ENCODE results near the gene CFAP57. TPM values are rescaled to one million over a fixed set of nuclear protein-coding genes. Genes with fewer than 3 reads are reported as not detected.

CFAP57 gene
- total RNA-seq, 4 donors from 2014 or later, result 0.12 to 0.46 TPM; not detected in 2

DNA sequence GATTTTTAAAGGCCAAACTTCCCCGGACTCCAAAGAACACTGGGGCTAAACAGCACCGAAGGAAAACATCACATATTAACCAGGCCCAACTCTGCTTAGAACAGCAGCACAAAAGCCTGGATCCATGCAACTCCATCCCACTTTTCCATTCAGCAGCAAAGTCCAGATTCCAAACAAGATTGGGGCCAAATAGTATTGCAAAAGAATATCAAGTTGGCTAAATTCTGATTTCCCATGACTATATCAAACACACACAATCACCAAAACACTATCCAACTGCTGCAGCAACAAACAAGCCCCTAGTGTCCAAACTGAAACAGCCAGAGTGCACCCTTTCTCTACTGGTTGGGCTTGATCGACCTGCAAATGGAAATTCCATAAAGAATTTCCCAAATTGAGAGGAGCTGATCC lies 78.2 kb downstream of the CFAP57 start:
- DNase-seq (ENCODE audit: low spot score) (no peak), ATAC-seq (ENCODE audit: low FRiP score) (no peak)
- TF ChIP-seq, protein P1, sequence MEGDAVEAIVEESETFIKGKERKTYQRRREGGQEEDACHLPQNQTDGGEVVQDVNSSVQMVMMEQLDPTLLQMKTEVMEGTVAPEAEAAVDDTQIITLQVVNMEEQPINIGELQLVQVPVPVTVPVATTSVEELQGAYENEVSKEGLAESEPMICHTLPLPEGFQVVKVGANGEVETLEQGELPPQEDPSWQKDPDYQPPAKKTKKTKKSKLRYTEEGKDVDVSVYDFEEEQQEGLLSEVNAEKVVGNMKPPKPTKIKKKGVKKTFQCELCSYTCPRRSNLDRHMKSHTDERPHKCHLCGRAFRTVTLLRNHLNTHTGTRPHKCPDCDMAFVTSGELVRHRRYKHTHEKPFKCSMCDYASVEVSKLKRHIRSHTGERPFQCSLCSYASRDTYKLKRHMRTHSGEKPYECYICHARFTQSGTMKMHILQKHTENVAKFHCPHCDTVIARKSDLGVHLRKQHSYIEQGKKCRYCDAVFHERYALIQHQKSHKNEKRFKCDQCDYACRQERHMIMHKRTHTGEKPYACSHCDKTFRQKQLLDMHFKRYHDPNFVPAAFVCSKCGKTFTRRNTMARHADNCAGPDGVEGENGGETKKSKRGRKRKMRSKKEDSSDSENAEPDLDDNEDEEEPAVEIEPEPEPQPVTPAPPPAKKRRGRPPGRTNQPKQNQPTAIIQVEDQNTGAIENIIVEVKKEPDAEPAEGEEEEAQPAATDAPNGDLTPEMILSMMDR (IDR thresholded peaks at IDR 0.05), result no peak

DNA sequence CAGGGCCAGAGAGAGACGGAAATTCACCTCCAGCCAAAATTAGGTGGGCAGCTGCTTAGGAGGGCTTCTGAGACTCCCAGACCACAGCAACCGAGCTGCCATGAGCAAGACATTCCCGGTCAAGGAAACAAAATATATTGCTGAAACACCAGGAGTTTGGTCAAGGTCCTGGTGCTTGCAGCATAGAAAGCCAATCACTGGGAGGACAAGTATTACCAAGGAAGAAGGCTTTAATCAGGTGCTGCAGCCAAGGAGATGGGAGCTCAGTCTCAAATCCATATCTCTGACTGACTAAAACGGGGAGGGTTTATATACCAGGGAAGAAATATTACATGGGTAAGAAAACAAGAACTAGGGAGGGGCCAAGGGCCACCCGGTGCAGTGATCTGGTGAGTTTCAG lies 78.9 kb downstream of the CFAP57 start:
- TF ChIP-seq, protein P1 (IDR thresholded peaks at IDR 0.05), result no peak
- DNase-seq (ENCODE audit: low spot score) (no peak), ATAC-seq (ENCODE audit: low FRiP score) (no peak)

DNA sequence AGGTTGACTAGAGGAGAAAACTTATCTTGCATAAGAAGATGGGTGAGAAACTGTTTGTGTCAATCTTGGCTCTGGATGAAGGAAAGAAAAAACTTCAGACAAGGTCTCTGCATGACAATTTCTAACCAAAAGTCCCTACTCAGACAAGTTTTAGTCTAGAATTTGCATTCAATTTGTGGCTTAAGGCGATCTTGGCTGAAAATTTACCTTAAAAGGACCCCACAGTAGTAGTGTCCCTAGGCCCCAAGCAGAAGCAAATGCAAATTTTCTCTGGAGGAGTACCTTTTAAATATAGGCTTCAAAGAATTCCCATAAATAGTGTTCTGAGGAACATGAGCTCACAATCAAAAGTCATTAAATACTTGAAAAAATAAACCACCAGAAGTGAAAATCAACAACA lies 80.1 kb downstream of the CFAP57 start:
- DNase-seq (ENCODE audit: low spot score) (no peak), ATAC-seq (ENCODE audit: low FRiP score) (no peak)
- TF ChIP-seq, protein P1 (IDR thresholded peaks at IDR 0.05), result no peak

DNA sequence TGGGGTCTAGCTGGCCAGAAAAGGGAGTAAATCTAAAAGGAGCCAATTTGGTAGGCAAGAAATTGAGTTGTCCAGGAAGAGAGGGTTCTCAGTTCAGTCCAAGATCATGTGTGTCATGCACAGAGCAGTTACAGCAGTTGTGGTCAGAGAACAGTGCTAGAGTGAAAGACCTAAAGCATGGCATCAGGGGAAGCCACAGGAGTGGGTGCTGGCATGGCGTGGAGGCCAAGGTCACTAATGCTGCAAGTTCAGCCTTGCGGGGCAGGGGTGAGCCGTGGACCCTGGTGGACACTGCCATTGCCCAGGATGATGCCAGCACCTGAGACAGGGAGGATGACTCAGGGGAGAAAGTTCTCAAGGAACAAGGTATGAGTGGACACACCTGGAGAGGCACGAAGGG lies 81.0 kb downstream of the CFAP57 start:
- TF ChIP-seq, protein P1 (IDR thresholded peaks at IDR 0.05), result no peak
- DNase-seq (ENCODE audit: low spot score), result no peak

DNA sequence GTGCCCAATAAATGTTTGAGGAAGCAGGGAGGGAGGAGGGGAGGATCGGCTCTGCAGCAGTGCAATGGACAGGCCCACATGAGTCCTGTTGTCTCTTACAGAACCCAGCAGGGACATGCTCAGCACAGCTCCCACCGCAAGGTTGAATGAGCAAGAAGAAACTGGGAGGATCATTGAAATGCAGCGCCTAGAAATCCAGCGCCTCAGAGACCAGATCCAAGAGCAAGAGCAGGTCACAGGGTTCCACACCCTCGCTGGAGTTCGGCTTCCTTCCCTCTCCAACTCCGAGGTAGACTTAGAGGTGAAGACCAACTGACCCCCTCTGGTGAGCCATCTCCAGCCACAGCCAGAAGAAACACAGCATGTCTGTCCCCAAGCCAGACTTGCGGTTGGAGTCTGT lies 81.7 kb downstream of the CFAP57 start:
- ATAC-seq (ENCODE audit: low FRiP score) (no peak), DNase-seq (ENCODE audit: low spot score) (no peak)
- TF ChIP-seq, protein P1 (IDR thresholded peaks at IDR 0.05), result no peak

More for the DNA sequence above, 81.0 kb downstream of the CFAP57 start:
- ATAC-seq (ENCODE audit: low FRiP score), result no peak

DNA sequence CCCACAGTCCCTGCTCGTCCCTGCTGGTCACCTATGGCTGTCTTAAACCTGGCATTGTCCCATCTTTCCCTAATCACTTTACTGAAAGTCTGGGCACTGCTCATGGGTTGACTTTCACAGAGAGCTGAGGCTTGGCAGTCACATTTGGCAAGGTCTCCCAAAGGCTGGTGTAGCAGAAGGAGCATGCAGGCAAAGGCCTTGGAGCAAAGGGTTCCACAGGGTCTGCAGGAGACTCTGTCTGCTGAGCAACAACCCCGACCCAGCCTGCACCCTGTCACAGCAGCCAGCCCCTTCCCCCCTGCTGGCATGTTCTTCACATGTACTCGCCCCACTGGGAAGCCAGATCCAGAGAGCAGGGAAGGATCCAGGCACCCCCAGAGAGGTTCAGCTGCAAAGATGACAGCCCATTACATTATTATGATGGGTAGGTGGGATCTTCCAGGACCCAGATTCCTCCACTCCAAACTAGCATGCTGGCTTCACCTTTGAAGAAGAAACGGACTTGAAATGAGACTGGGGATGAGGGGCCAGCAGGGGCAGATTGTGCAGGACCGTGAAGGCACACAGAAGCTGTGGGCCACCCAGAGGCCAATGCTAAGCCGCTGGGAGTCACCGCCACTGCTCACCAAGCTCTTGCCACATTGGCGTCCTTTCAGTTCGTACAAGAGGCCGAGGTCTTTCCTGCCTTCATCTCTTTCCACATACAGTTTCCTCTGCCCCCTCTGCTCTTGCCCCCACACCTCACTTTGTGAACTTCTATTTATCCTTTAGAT lies 83.5 kb downstream of the CFAP57 start:
- no peak for ATAC-seq (ENCODE audit: low FRiP score)
- TF ChIP-seq, protein P1 (IDR thresholded peaks at IDR 0.05), result no peak
- no peak for DNase-seq (ENCODE audit: low spot score)

Measured in omental fat pad (tissue), 4 donors.